ENCODE data around the gene ARHGAP15.

- TF ChIP-seq, protein P1, sequence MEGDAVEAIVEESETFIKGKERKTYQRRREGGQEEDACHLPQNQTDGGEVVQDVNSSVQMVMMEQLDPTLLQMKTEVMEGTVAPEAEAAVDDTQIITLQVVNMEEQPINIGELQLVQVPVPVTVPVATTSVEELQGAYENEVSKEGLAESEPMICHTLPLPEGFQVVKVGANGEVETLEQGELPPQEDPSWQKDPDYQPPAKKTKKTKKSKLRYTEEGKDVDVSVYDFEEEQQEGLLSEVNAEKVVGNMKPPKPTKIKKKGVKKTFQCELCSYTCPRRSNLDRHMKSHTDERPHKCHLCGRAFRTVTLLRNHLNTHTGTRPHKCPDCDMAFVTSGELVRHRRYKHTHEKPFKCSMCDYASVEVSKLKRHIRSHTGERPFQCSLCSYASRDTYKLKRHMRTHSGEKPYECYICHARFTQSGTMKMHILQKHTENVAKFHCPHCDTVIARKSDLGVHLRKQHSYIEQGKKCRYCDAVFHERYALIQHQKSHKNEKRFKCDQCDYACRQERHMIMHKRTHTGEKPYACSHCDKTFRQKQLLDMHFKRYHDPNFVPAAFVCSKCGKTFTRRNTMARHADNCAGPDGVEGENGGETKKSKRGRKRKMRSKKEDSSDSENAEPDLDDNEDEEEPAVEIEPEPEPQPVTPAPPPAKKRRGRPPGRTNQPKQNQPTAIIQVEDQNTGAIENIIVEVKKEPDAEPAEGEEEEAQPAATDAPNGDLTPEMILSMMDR (IDR thresholded peaks at IDR 0.05 in 8 of 11, conservative IDR thresholded peaks at IDR 0.05 in 3 of 11) = no peak
- no peak for TF ChIP-seq POLR2A (IDR thresholded peaks at IDR 0.05)
These were observed 228.7 kb downstream of the ARHGAP15 start for GRCh38 chr2:143357966-143358365.

All from spleen (tissue), 7 donors.